Measurements from ENCODE around the gene CCDC187.
A peak's percentile ranks its signal among the peaks of the same experiment; 100 is the strongest.

Gene CCDC187

DNA sequence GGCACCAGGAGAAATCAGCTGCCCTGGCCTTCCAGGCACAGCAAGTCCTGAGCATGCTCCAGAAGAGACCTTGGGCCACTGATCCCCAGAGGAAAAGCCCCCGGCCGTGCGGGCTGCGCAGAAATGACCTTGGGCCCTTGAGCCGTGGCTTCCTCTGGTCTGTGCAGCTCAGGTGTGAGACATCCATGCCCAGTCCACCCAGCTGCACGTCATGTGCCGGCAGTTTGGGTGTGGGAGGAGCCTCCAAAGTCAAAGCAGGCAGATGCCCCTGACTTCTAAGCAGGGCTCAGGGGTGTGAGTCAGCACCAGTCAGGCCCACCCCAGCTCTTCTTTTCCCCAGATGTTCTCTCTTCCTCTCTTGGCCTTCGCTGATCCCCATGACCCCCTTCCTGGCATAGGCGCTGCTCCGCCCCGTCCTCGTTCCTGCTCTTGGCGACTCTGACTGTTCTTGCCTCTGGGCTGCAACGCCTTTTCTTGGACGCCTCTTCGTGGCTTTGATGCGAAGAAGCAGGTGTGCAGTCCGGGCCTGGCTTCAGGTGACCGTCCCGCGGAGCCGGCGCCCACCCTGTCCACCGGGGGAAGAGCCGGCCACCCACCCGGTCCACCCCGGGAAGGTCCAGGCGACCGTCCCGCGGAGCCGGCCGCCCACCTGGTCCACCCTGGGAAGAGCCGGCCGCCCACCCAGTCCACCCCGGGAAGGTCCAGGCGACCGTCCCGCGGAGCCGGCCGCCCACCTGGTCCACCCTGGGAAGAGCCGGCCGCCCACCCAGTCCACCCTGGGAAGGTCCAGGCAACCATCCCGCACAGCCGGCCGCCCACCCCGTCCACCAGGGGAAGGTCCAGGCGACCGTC, 52.4 kb downstream of the CCDC187 start:
- Histone ChIP-seq H3K27me3 (ENCODE audit: control insufficient read depth in 1 of 2, insufficient read depth in 2 of 2, low read length in 2 of 2) (peaks cover 4 to 8% of the 10 kb centered on the region in 2 donors), H3K9ac (ENCODE audit: low read depth in 1 of 2, low read length in 2 of 2) (no peak overlapping the region), H3K27ac (ENCODE audit: low read depth, low read length) (no peak overlapping the region), H3K4me3 (ENCODE audit: low read depth in 1 of 2, low read length in 2 of 2) (no peak overlapping the region), H3K4me1 (ENCODE audit: control insufficient read depth in 1 of 2, insufficient read depth in 2 of 2, low read length in 2 of 2) (no peaks in the 10 kb centered on the region), H3K9me3 (ENCODE audit: control insufficient read depth in 1 of 2, low read length in 2 of 2) (no peaks in the 10 kb centered on the region), H3K36me3 (ENCODE audit: control insufficient read depth in 1 of 2, insufficient read depth in 2 of 2, low read length in 2 of 2) (no peaks in the 10 kb centered on the region)

DNA sequence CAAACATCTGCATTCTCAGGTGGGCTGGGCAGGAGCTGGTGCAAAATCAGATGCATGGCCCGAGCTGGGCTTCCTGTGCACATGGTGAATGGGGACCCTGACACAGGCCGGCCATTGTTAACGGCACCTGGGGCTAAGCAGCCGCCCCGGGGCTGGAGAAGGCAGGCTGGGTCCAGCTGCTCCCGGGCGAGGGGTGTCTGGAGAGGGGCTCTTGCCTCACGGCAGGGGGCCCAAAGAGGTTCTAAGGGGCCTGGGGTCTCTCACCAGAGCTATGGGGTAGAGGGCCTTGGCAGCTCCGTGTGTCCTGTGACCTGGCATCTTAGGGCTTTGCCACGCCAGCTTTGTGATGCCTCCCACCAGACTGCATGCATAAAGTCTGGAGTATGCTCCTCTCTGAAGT, 53.2 kb downstream of the CCDC187 start:
- Histone ChIP-seq H3K4me3 (ENCODE audit: low read depth in 1 of 2, low read length in 2 of 2) (no peak overlapping the region), H3K27ac (ENCODE audit: low read depth, low read length) (no peak overlapping the region), H3K36me3 (ENCODE audit: control insufficient read depth in 1 of 2, insufficient read depth in 2 of 2, low read length in 2 of 2) (no peaks in the 10 kb centered on the region), H3K9ac (ENCODE audit: low read depth in 1 of 2, low read length in 2 of 2) (no peak overlapping the region), H3K9me3 (ENCODE audit: control insufficient read depth in 1 of 2, low read length in 2 of 2) (no peaks in the 10 kb centered on the region), H3K4me1 (ENCODE audit: control insufficient read depth in 1 of 2, insufficient read depth in 2 of 2, low read length in 2 of 2) (no peaks in the 10 kb centered on the region), H3K27me3 (ENCODE audit: control insufficient read depth in 1 of 2, insufficient read depth in 2 of 2, low read length in 2 of 2) (peaks cover 4 to 8% of the 10 kb centered on the region in 2 donors)

- H3K9ac ChIP-seq (ENCODE audit: low read depth in 1 of 2, low read length in 2 of 2): no peak overlapping the region
- no peak overlapping the region for H3K27ac ChIP-seq (ENCODE audit: low read depth, low read length)
- H3K4me1 ChIP-seq (ENCODE audit: control insufficient read depth in 1 of 2, insufficient read depth in 2 of 2, low read length in 2 of 2): peaks cover under 1% of the 10 kb centered on the region in 2 donors
- no peaks in the 10 kb centered on the region for H3K36me3 ChIP-seq (ENCODE audit: control insufficient read depth in 1 of 2, insufficient read depth in 2 of 2, low read length in 2 of 2)
- H3K27me3 ChIP-seq (ENCODE audit: control insufficient read depth in 1 of 2, insufficient read depth in 2 of 2, low read length in 2 of 2): peaks cover 4 to 8% of the 10 kb centered on the region in 2 donors
- H3K4me3 ChIP-seq (ENCODE audit: low read depth in 1 of 2, low read length in 2 of 2): no peak overlapping the region
- no peaks in the 10 kb centered on the region for H3K9me3 ChIP-seq (ENCODE audit: control insufficient read depth in 1 of 2, low read length in 2 of 2)
These were observed 53.9 kb downstream of the CCDC187 start for GRCh38 chr9:136249877-136250559.

DNA sequence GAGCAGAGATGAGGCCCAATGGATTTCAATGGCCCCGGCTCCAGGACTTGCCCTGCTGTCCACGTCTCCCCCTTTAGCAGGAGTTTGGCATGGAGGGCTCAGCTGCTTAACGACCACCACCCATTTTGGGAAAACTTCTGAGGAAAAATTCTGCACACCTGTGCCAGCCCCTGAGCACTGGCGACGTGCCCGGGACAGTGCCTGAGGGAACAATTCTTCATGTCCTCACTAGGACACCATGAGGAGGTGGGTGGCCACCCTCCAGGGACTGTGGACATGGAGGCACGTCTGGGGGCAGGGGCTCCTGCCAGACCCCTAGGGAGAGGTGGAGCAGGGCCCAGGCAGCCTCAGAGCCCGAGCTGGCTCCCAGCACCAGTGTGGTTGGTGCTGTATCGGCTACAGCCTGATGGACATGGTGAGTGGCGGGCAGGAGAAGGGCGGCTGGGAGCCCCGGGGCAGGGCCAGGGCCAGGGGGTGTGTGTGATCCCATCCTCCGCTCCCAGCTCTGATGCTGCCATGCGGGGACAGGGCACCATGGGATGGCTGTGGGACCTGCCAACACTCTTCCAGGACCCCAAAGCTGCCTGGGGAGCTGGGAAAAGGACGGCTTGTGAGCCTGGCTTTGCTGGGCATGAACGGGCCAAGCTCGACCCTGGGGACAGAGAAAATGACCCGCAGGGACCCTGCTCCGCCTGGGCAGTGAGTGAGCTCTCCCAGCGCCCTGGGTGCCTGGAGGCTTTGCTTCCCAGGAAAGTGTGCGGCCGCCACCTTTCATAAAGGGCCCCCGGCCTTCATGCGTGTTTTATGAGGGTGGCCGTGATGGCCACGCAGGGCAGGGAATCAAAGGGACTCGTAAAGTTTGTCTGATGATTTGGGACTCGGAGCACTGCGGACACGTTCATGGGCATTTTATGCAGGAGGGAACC, 54.7 kb downstream of the CCDC187 start:
- H3K9ac ChIP-seq (ENCODE audit: low read depth in 1 of 2, low read length in 2 of 2): no peak overlapping the region
- peaks cover 8 to 9% of the 10 kb centered on the region in 2 donors for H3K4me1 ChIP-seq (ENCODE audit: control insufficient read depth in 1 of 2, insufficient read depth in 2 of 2, low read length in 2 of 2)
- no peak overlapping the region for H3K27ac ChIP-seq (ENCODE audit: low read depth, low read length)
- peaks cover 4 to 8% of the 10 kb centered on the region in 2 donors for H3K27me3 ChIP-seq (ENCODE audit: control insufficient read depth in 1 of 2, insufficient read depth in 2 of 2, low read length in 2 of 2)
- no peaks in the 10 kb centered on the region for H3K36me3 ChIP-seq (ENCODE audit: control insufficient read depth in 1 of 2, insufficient read depth in 2 of 2, low read length in 2 of 2)
- no peak overlapping the region for H3K4me3 ChIP-seq (ENCODE audit: low read depth in 1 of 2, low read length in 2 of 2)
- no peaks in the 10 kb centered on the region for H3K9me3 ChIP-seq (ENCODE audit: control insufficient read depth in 1 of 2, low read length in 2 of 2)

GRCh38 chr9:136247947-136248637, 55.8 kb downstream of the CCDC187 start:
- Histone ChIP-seq H3K4me1 (ENCODE audit: control insufficient read depth in 1 of 2, insufficient read depth in 2 of 2, low read length in 2 of 2) (peaks cover 12 to 19% of the 10 kb centered on the region in 2 donors), H3K4me3 (ENCODE audit: low read depth in 1 of 2, low read length in 2 of 2) (no peak overlapping the region), H3K27ac (ENCODE audit: low read depth, low read length) (no peak overlapping the region), H3K9ac (ENCODE audit: low read depth in 1 of 2, low read length in 2 of 2) (no peak overlapping the region), H3K36me3 (ENCODE audit: control insufficient read depth in 1 of 2, insufficient read depth in 2 of 2, low read length in 2 of 2) (no peaks in the 10 kb centered on the region), H3K9me3 (ENCODE audit: control insufficient read depth in 1 of 2, low read length in 2 of 2) (no peaks in the 10 kb centered on the region), H3K27me3 (ENCODE audit: control insufficient read depth in 1 of 2, insufficient read depth in 2 of 2, low read length in 2 of 2) (peaks cover 4 to 8% of the 10 kb centered on the region in 2 donors)

DNA sequence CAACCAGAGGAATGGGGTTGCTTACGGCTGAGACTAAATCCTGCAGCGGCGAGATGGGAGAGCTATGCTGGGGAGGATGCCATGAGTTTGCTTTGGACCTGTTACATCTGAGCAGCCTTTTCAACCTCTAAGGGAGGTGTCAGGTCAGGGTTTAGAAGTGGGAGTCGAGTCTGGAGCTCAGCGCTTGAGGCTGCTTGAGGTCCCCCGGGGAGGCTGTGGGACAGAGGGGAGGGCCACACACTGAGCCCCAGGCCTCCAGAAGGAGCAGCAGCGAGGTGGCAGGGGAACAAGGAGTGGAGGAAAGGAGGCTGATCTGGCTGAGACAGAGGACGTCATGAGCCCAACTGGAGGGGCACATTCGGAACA, 56.4 kb downstream of the CCDC187 start:
- H3K27me3 ChIP-seq (ENCODE audit: control insufficient read depth in 1 of 2, insufficient read depth in 2 of 2, low read length in 2 of 2): peaks cover 4 to 8% of the 10 kb centered on the region in 2 donors
- H3K4me3 ChIP-seq (ENCODE audit: low read depth in 1 of 2, low read length in 2 of 2): no peak overlapping the region
- H3K9ac ChIP-seq (ENCODE audit: low read depth in 1 of 2, low read length in 2 of 2): no peak overlapping the region
- H3K36me3 ChIP-seq (ENCODE audit: control insufficient read depth in 1 of 2, insufficient read depth in 2 of 2, low read length in 2 of 2): no peaks in the 10 kb centered on the region
- no peak overlapping the region for H3K27ac ChIP-seq (ENCODE audit: low read depth, low read length)
- H3K4me1 ChIP-seq (ENCODE audit: control insufficient read depth in 1 of 2, insufficient read depth in 2 of 2, low read length in 2 of 2): peaks cover 12 to 20% of the 10 kb centered on the region in 2 donors
- H3K9me3 ChIP-seq (ENCODE audit: control insufficient read depth in 1 of 2, low read length in 2 of 2): no peaks in the 10 kb centered on the region

DNA sequence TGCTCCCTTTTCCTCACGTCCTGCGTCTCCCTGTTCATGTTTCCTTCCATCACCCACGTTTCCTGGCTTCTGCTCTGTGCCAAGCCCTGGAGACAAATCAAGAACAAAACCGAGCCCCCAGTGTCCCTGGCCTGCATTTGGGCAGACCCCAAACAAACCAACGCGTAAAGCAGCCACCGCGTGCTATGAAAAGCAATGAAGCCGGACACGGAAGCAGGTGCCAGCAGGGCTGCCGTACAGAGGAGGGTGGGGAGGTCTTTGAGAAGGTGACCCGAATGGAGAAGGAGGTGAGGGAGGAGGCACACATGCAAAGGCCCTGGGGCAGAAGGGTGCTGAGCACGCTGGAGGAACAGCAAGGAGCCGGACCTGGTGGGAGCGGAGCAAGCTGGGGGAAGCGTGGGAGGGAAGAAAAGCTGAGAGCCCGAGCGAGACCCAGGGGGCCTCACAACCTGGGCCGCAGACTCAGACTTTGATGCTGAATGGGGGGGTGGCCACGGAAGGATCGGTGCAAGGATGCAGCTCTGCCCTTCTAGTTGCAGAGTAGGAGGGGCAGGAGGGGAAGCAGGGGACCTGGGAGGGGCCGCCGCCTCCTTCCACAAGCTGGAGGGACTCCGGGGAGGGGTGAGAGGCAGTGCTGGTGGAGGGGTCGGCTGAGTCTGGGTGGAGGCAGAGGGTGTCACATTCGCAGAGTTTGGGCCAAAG, 56.9 kb downstream of the CCDC187 start:
- no peak overlapping the region for H3K9ac ChIP-seq (ENCODE audit: low read depth in 1 of 2, low read length in 2 of 2)
- H3K9me3 ChIP-seq (ENCODE audit: control insufficient read depth in 1 of 2, low read length in 2 of 2): no peaks in the 10 kb centered on the region
- H3K27ac ChIP-seq (ENCODE audit: low read depth, low read length): no peak overlapping the region
- H3K4me3 ChIP-seq (ENCODE audit: low read depth in 1 of 2, low read length in 2 of 2): no peak overlapping the region
- peaks cover 4 to 8% of the 10 kb centered on the region in 2 donors for H3K27me3 ChIP-seq (ENCODE audit: control insufficient read depth in 1 of 2, insufficient read depth in 2 of 2, low read length in 2 of 2)
- H3K4me1 ChIP-seq (ENCODE audit: control insufficient read depth in 1 of 2, insufficient read depth in 2 of 2, low read length in 2 of 2): peaks cover 12 to 20% of the 10 kb centered on the region in 2 donors
- no peaks in the 10 kb centered on the region for H3K36me3 ChIP-seq (ENCODE audit: control insufficient read depth in 1 of 2, insufficient read depth in 2 of 2, low read length in 2 of 2)

- peak within 1 kb of the TSS; percentile 44 to 50 for H3K9ac ChIP-seq (ENCODE audit: low read depth in 1 of 2, low read length in 2 of 2)
- H3K9me3 ChIP-seq (ENCODE audit: control insufficient read depth in 1 of 2, low read length in 2 of 2): no peaks in the 10 kb centered on the region
- H3K36me3 ChIP-seq (ENCODE audit: control insufficient read depth in 1 of 2, insufficient read depth in 2 of 2, low read length in 2 of 2): no peaks in the 10 kb centered on the region
- peak within 1 kb of the TSS; percentile 70 to 72 for H3K4me3 ChIP-seq (ENCODE audit: low read depth in 1 of 2, low read length in 2 of 2)
- peaks cover 4% of the 10 kb centered on the region in 2 donors for H3K27me3 ChIP-seq (ENCODE audit: control insufficient read depth in 1 of 2, insufficient read depth in 2 of 2, low read length in 2 of 2)
- H3K4me1 ChIP-seq (ENCODE audit: control insufficient read depth in 1 of 2, insufficient read depth in 2 of 2, low read length in 2 of 2): peaks cover 12 to 25% of the 10 kb centered on the region in 2 donors
- H3K27ac ChIP-seq (ENCODE audit: low read depth, low read length): no peak within 1 kb of the TSS
These were observed 58.4 kb downstream of the CCDC187 start, which contains the start of gene QSOX2 for GRCh38 chr9:136245219-136246150. Gene QSOX2 (minus strand): TSS chr9:136245812. CDS start chr9:136245803, 9 bp downstream.
